Measurements from ENCODE around the gene MARK3. TPM values are rescaled to one million over a fixed set of nuclear protein-coding genes. Genes with fewer than 3 reads are reported as not detected.

The MARK3 gene
- total RNA-seq, 1 experiment from 2014 or later = 72.5 TPM

GRCh38 chr14:103382376-103382775 is 2.8 kb upstream of the MARK3 start:
- H2AFZ ChIP-seq (ENCODE audit: low read depth, low read length, poor library complexity, severe bottlenecking) = no peak overlapping the region
- no TSS peak for BruUV-seq (replicated peaks)
- ATAC-seq = no peak

More at GRCh38 chr14:103382376-103382775, 2.8 kb upstream of the MARK3 start:
- H3K9ac ChIP-seq (ENCODE audit: low read length) = no peak overlapping the region
- CTCF ChIA-PET = no interaction called here
- POLR2A ChIA-PET = no interaction called here
- RAD21 ChIA-PET (ENCODE audit: low non-redundant PET in 1 of 2, low total read pairs in 2 of 2, uncharacterized antibody in 2 of 2, unreplicated experiment in 2 of 2) = no interaction called here
- peaks cover 3% of the 10 kb centered on the region; the same call in 1 of the 2 replicates for H4K20me1 ChIP-seq (ENCODE audit: insufficient read depth)
- H3K27ac ChIP-seq (ENCODE audit: low read depth, low read length) = no peak overlapping the region
- H3K4me3 ChIP-seq (replicated peaks in 1 of 2; ENCODE audit: low read depth in 1 of 2, low read length in 2 of 2) = no peak overlapping the region
- no peak for DNase-seq (ENCODE audit: low read depth, low spot score)
- H3K9me3 ChIP-seq (ENCODE audit: control insufficient read depth in 1 of 2, insufficient read depth in 1 of 2, low read depth in 1 of 2, low read length in 2 of 2) = no peaks in the 10 kb centered on the region
- intact Hi-C loops (cut with micrococcal nuclease) = no loop called here
- no peaks in the 10 kb centered on the region for H3K36me3 ChIP-seq (ENCODE audit: control insufficient read depth in 1 of 2, insufficient read depth in 2 of 2, low read length in 2 of 2)
- no peak overlapping the region for H3K4me2 ChIP-seq (ENCODE audit: low read length)
- H3K27me3 ChIP-seq (ENCODE audit: insufficient read depth, low read length) = no peaks in the 10 kb centered on the region
- TF ChIP-seq TCF7L2 (IDR thresholded peaks at IDR 0.05; ENCODE audit: borderline replicate concordance, extremely low read depth, insufficient read depth, insufficient read length) (no peak), SIN3A (IDR thresholded peaks at IDR 0.05; ENCODE audit: low read depth) (no peak), ZFX (IDR thresholded peaks at IDR 0.05) (no peak), CBX3 (IDR thresholded peaks at IDR 0.05; ENCODE audit: low read depth) (no peak), MAX (IDR thresholded peaks at IDR 0.05) (no peak), ELF1 (IDR thresholded peaks at IDR 0.05; ENCODE audit: borderline replicate concordance, low read depth) (no peak), REST (IDR thresholded peaks at IDR 0.05; ENCODE audit: low read depth) (no peak)
- peaks cover 22% of the 10 kb centered on the region for H3K79me2 ChIP-seq (ENCODE audit: insufficient read depth, low read length)
- no peaks in the 10 kb centered on the region for H3K9me2 ChIP-seq (ENCODE audit: insufficient read depth)
- peaks cover 7 to 17% of the 10 kb centered on the region in 2 experiments for H3K4me1 ChIP-seq (ENCODE audit: control insufficient read depth in 1 of 2, insufficient read depth in 2 of 2, low read length in 2 of 2)
